HepG2 (cell line): ENCODE results near the gene PTPRM. TPM values are rescaled to one million over a fixed set of nuclear protein-coding genes. Genes with fewer than 3 reads are reported as not detected.

ENCODE experiments used
- CHD4 ChIP-seq: fragments of 200-600 bp; sonication (generic); IDR thresholded peaks from 2 replicates; pipeline ENCODE4 v1.7.0; 2017; ENCODE audit warnings: mild to moderate bottlenecking, low read length, borderline replicate concordance
- EZH2 ChIP-seq: conservative IDR thresholded peaks from 2 replicates; pipeline ENCODE4 v1.6.1; 2012; ENCODE audit warnings: mild to moderate bottlenecking, low read depth, low read length, moderate library complexity
- MYC ChIP-seq: sonication (generic); formaldehyde crosslinking; IDR thresholded peaks from 2 replicates; pipeline ENCODE4 v1.9.0; 2021; ENCODE audit warnings: missing genetic modification reagents, borderline replicate concordance
- NFATC3 ChIP-seq: sonication (generic); formaldehyde crosslinking; IDR thresholded peaks from 2 replicates; pipeline ENCODE4 v1.5.1; 2020; ENCODE audit warnings: mild to moderate bottlenecking, missing genetic modification reagents
- POLR2AphosphoS5 ChIP-seq: IDR thresholded peaks from 2 replicates; pipeline ENCODE4 v1.6.1; 2012; ENCODE audit warnings: low read depth, low read length
- ZNF333 ChIP-seq: sonication (generic); formaldehyde crosslinking; IDR thresholded peaks from 2 replicates; pipeline ENCODE4 v1.4.0; 2020; ENCODE audit warnings: mild to moderate bottlenecking, missing genetic modification reagents, borderline replicate concordance
- ZNF672 ChIP-seq: sonication (generic); formaldehyde crosslinking; IDR thresholded peaks from 2 replicates; pipeline ENCODE4 v1.8.1; 2022; ENCODE audit warnings: missing genetic modification reagents
- ZNF724P ChIP-seq: sonication (generic); formaldehyde crosslinking; IDR thresholded peaks from 2 replicates; pipeline ENCODE4 v1.8.0; 2022; ENCODE audit warnings: missing genetic modification reagents, borderline replicate concordance
- ZNF775 ChIP-seq: sonication (generic); formaldehyde crosslinking; IDR thresholded peaks from 2 replicates; pipeline ENCODE4 v1.4.0; 2020; ENCODE audit warnings: missing genetic modification reagents, mild to moderate bottlenecking, moderate library complexity, borderline replicate concordance
- ZSCAN30 ChIP-seq: sonication (generic); formaldehyde crosslinking; IDR thresholded peaks from 2 replicates; pipeline ENCODE4 v1.5.0; 2020; ENCODE audit warnings: mild to moderate bottlenecking, missing genetic modification reagents
- polyA plus RNA-seq, 8 experiments: library from polyadenylated mRNA; depleted of rRNA in 3 of 8; stranded (reverse) in 7 of 8; unstranded in 1 of 8; fragments of >200 nt; fragmentation: Illumina TruSeq in 4 of 8; extraction: Trizol in 4 of 8; gene quantifications; 2 replicates each; pipeline versions ENCODE4 v1.2.1 to v1.2.3, GENCODE V29; 2011 to 2016; ENCODE audit warnings: low read depth in 4 of 8, missing spikeins in 1 of 8, mixed read lengths in 1 of 8; ENCODE audit not compliant: insufficient read depth in 1 of 8
- total RNA-seq, 5 experiments: library from RNA; depleted of rRNA; stranded (reverse); fragments of >200 nt; fragmentation: Illumina TruSeq; extraction: Trizol; gene quantifications; 2 replicates each; pipeline ENCODE4 v1.2.3, GENCODE V29; 2016; ENCODE audit warnings: low read depth in 1 of 5
- TF ChIP-seq, protein P1 (sequence below), 2 experiments: sonication (generic) in 1 of 2; formaldehyde crosslinking in 1 of 2; IDR thresholded peaks; 2 replicates each; pipeline versions ENCODE4 v1.6.1 to v1.9.0; 2014 to 2022; ENCODE audit warnings: antibody characterized with exemption in 1 of 2, borderline replicate concordance in 1 of 2, inconsistent platforms in 1 of 2, low read depth in 1 of 2, missing genetic modification reagents in 1 of 2
- TF ChIP-seq, protein P2 (sequence below): sonication (generic); formaldehyde crosslinking; IDR thresholded peaks from 2 replicates; pipeline ENCODE4 v1.8.1; 2023; ENCODE audit warnings: mild to moderate bottlenecking, inconsistent platforms, moderate library complexity, missing genetic modification reagents, borderline replicate concordance
- TF ChIP-seq, protein P3 (sequence below): sonication (generic); formaldehyde crosslinking; IDR thresholded peaks from 2 replicates; pipeline ENCODE4 v1.4.0; 2020; ENCODE audit warnings: missing genetic modification reagents
- TF ChIP-seq, protein P4 (sequence below): IDR thresholded peaks from 2 replicates; pipeline ENCODE4 v1.6.1; 2012; ENCODE audit warnings: low read depth, low read length, improper control_type of control experiment

Gene PTPRM
- total and polyA plus RNA-seq, 2 of the 13 experiments (the other 11 are each of a cell fraction or from before 2014, with no cell fraction given): 12.6 to 108 TPM

DNA sequence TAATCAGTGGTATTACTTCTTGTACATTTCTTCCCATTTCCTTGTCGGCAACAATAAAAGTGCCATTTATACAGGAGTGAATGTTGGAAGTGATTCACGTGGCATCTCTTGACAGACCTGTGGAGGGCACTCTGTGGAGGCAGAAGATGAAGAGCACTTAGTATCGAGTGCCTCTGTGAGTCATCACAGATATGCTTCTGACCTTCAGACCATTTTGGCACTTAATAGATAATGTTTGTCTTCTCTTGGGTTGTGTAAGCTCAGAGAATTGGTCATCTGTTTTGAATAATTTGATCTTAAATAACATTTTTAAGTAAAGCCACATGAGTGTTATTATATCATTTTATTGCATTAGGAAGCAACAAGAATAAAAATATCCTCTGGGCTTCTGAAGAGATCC, 305.5 kb downstream of the PTPRM start (continued):
- TF ChIP-seq, protein P1, sequence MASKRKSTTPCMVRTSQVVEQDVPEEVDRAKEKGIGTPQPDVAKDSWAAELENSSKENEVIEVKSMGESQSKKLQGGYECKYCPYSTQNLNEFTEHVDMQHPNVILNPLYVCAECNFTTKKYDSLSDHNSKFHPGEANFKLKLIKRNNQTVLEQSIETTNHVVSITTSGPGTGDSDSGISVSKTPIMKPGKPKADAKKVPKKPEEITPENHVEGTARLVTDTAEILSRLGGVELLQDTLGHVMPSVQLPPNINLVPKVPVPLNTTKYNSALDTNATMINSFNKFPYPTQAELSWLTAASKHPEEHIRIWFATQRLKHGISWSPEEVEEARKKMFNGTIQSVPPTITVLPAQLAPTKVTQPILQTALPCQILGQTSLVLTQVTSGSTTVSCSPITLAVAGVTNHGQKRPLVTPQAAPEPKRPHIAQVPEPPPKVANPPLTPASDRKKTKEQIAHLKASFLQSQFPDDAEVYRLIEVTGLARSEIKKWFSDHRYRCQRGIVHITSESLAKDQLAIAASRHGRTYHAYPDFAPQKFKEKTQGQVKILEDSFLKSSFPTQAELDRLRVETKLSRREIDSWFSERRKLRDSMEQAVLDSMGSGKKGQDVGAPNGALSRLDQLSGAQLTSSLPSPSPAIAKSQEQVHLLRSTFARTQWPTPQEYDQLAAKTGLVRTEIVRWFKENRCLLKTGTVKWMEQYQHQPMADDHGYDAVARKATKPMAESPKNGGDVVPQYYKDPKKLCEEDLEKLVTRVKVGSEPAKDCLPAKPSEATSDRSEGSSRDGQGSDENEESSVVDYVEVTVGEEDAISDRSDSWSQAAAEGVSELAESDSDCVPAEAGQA (IDR thresholded peaks at IDR 0.05; ENCODE audit: low read depth): no peak
- TF ChIP-seq, protein P1 (CRISPR knock-in tag; IDR thresholded peaks at IDR 0.05; ENCODE audit: borderline replicate concordance): no peak
- TF ChIP-seq EZH2 (no peak), ZNF333 (CRISPR knock-in tag) (no peak), POLR2AphosphoS5 (no peak), ZNF724P (CRISPR knock-in tag) (no peak), MYC (no peak), ZSCAN30 (CRISPR knock-in tag) (no peak), ZNF775 (CRISPR knock-in tag) (no peak), CHD4 (no peak), ZNF672 (CRISPR knock-in tag) (no peak), NFATC3 (no peak)
- TF ChIP-seq, protein P2, sequence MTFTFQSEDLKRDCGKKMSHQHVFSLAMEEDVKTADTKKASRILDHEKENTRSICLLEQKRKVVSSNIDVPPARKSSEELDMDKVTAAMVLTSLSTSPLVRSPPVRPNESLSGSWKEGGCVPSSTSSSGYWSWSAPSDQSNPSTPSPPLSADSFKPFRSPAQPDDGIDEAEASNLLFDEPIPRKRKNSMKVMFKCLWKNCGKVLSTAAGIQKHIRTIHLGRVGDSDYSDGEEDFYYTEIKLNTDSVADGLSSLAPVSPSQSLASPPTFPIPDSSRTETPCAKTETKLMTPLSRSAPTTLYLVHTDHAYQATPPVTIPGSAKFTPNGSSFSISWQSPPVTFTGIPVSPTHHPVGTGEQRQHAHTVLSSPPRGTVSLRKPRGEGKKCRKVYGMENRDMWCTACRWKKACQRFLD (CRISPR knock-in tag): no peak
- TF ChIP-seq, protein P3, sequence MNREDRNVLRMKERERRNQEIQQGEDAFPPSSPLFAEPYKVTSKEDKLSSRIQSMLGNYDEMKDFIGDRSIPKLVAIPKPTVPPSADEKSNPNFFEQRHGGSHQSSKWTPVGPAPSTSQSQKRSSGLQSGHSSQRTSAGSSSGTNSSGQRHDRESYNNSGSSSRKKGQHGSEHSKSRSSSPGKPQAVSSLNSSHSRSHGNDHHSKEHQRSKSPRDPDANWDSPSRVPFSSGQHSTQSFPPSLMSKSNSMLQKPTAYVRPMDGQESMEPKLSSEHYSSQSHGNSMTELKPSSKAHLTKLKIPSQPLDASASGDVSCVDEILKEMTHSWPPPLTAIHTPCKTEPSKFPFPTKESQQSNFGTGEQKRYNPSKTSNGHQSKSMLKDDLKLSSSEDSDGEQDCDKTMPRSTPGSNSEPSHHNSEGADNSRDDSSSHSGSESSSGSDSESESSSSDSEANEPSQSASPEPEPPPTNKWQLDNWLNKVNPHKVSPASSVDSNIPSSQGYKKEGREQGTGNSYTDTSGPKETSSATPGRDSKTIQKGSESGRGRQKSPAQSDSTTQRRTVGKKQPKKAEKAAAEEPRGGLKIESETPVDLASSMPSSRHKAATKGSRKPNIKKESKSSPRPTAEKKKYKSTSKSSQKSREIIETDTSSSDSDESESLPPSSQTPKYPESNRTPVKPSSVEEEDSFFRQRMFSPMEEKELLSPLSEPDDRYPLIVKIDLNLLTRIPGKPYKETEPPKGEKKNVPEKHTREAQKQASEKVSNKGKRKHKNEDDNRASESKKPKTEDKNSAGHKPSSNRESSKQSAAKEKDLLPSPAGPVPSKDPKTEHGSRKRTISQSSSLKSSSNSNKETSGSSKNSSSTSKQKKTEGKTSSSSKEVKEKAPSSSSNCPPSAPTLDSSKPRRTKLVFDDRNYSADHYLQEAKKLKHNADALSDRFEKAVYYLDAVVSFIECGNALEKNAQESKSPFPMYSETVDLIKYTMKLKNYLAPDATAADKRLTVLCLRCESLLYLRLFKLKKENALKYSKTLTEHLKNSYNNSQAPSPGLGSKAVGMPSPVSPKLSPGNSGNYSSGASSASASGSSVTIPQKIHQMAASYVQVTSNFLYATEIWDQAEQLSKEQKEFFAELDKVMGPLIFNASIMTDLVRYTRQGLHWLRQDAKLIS: no peak
- TF ChIP-seq, protein P4, sequence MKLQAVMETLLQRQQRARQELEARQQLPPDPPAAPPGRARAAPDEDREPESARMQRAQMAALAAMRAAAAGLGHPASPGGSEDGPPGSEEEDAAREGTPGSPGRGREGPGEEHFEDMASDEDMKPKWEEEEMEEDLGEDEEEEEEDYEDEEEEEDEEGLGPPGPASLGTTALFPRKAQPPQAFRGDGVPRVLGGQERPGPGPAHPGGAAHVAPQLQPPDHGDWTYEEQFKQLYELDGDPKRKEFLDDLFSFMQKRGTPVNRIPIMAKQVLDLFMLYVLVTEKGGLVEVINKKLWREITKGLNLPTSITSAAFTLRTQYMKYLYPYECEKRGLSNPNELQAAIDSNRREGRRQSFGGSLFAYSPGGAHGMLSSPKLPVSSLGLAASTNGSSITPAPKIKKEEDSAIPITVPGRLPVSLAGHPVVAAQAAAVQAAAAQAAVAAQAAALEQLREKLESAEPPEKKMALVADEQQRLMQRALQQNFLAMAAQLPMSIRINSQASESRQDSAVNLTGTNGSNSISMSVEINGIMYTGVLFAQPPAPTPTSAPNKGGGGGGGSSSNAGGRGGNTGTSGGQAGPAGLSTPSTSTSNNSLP: peak; percentile 75; the same call in 1 of the 2 replicates
